22Rv1 (cell line): Measurements from ENCODE around the gene RAB8A.

ENCODE experiments used
- CTCF ChIP-seq: fragments of 450-650 bp; IDR thresholded peaks from 2 replicates; pipeline ENCODE4 v1.5.1; 2017; ENCODE audit warnings: mild to moderate bottlenecking
- ZFX ChIP-seq: fragments of 450-650 bp; IDR thresholded peaks from 2 replicates; pipeline ENCODE4 v1.6.1; 2017; ENCODE audit warnings: antibody characterized with exemption, borderline replicate concordance

- TF ChIP-seq CTCF (no peak), ZFX (no peak)
Measured at GRCh38 chr19:16155128-16155527, 43.4 kb downstream of the RAB8A start.
